Mesodermal cell (in vitro differentiated cells): ENCODE data around the gene CKAP2L.

Experiments
- H3K27ac ChIP-seq: 2 replicates; pipeline ENCODE4 v1.7.0; 2013; ENCODE audit warnings: mild to moderate bottlenecking, low read depth, low read length, moderate library complexity; ENCODE audit not compliant: severe bottlenecking
- H3K36me3 ChIP-seq: 2 replicates; pipeline ENCODE4 v1.7.1; 2013; ENCODE audit warnings: mild to moderate bottlenecking, low read length, moderate library complexity; ENCODE audit not compliant: control insufficient read depth, insufficient read depth
- H3K4me1 ChIP-seq: one replicate; pipeline ENCODE4 v1.7.1; 2013; ENCODE audit warnings: mild to moderate bottlenecking, low read length; ENCODE audit not compliant: insufficient read depth, control insufficient read depth, poor library complexity, severe bottlenecking
- H3K4me3 ChIP-seq: 2 replicates; pipeline ENCODE4 v1.7.0; 2013; ENCODE audit warnings: low read length, control low read depth, mild to moderate bottlenecking; ENCODE audit not compliant: insufficient read depth, poor library complexity, severe bottlenecking; ENCODE audit errors: extremely low read depth
- H3K9me3 ChIP-seq: 2 replicates; pipeline ENCODE4 v1.7.1; 2013; ENCODE audit warnings: mild to moderate bottlenecking, low read length, moderate library complexity; ENCODE audit not compliant: control insufficient read depth
- WGBS, 2 experiments: methylation state at CpG; one replicate each; pipeline ENCODE4 v1.1.5; 2013; ENCODE audit warnings: missing lambda C conversion rate in 2 of 2; ENCODE audit not compliant: insufficient coverage in 2 of 2; 5-methylcytosine and 5-hydroxymethylcytosine counted together

Gene CKAP2L

GRCh38 chr2:112776113-112776512, 11.7 kb upstream of the CKAP2L start:
- Histone ChIP-seq H3K4me1 (no peaks in the 10 kb centered on the region), H3K27ac (no peak overlapping the region), H3K36me3 (no peaks in the 10 kb centered on the region), H3K4me3 (no peak overlapping the region), H3K9me3 (no peaks in the 10 kb centered on the region)
- WGBS, 2 experiments = no CpG with 5 or more reads among the region's 3 CpGs

GRCh38 chr2:112774536-112775285, 10.3 kb upstream of the CKAP2L start:
- Histone ChIP-seq H3K9me3 (no peaks in the 10 kb centered on the region), H3K4me1 (no peaks in the 10 kb centered on the region), H3K36me3 (no peaks in the 10 kb centered on the region), H3K4me3 (no peak overlapping the region), H3K27ac (no peak overlapping the region)
- 100% methylated on average over 2 to 3 of the region's 3 CpGs for WGBS, 2 experiments

GRCh38 chr2:112773556-112773955, 9.1 kb upstream of the CKAP2L start:
- no CpG with 5 or more reads among the region's 2 CpGs for WGBS, 2 experiments
- no peaks in the 10 kb centered on the region for H3K9me3 ChIP-seq
- H3K4me3 ChIP-seq = no peak overlapping the region
- no peak overlapping the region for H3K27ac ChIP-seq
- H3K4me1 ChIP-seq = no peaks in the 10 kb centered on the region
- no peaks in the 10 kb centered on the region for H3K36me3 ChIP-seq

GRCh38 chr2:112772911-112773475, 8.6 kb upstream of the CKAP2L start:
- H3K36me3 ChIP-seq = no peaks in the 10 kb centered on the region
- no peaks in the 10 kb centered on the region for H3K4me1 ChIP-seq
- H3K27ac ChIP-seq = no peak overlapping the region
- WGBS, 2 experiments = 100% methylated on average over 1 of the region's 2 CpGs
- H3K4me3 ChIP-seq = no peak overlapping the region
- H3K9me3 ChIP-seq = no peaks in the 10 kb centered on the region

GRCh38 chr2:112772322-112772721, 7.9 kb upstream of the CKAP2L start:
- Histone ChIP-seq H3K4me1 (no peaks in the 10 kb centered on the region), H3K4me3 (no peak overlapping the region), H3K36me3 (no peaks in the 10 kb centered on the region), H3K9me3 (no peaks in the 10 kb centered on the region), H3K27ac (no peak overlapping the region)
- WGBS, 2 experiments = 77 to 91% methylated on average over 1 to 2 of the region's 4 CpGs

GRCh38 chr2:112768432-112768831, 4.0 kb upstream of the CKAP2L start:
- Histone ChIP-seq H3K9me3 (no peaks in the 10 kb centered on the region), H3K4me1 (peaks cover under 1% of the 10 kb centered on the region)
- 86% methylated on average over 1 of the region's 1 CpG; no CpG with 5 or more reads in 1 of the 2 experiments for WGBS, 2 experiments

GRCh38 chr2:112767693-112768330, 3.4 kb upstream of the CKAP2L start:
- H3K36me3 ChIP-seq = no peaks in the 10 kb centered on the region
- WGBS, 2 experiments = 90 to 100% methylated on average over 2 of the region's 6 CpGs
- no peak overlapping the region for H3K4me3 ChIP-seq
- H3K9me3 ChIP-seq = no peaks in the 10 kb centered on the region
- peaks cover 6% of the 10 kb centered on the region for H3K4me1 ChIP-seq
- no peak overlapping the region for H3K27ac ChIP-seq

More at GRCh38 chr2:112768432-112768831, 4.0 kb upstream of the CKAP2L start:
- Histone ChIP-seq H3K27ac (no peak overlapping the region), H3K36me3 (no peaks in the 10 kb centered on the region), H3K4me3 (no peak overlapping the region)

- H3K4me1 ChIP-seq = peaks cover 8% of the 10 kb centered on the region
- WGBS, 2 experiments = 100% methylated on average over 1 of the region's 4 CpGs; no CpG with 5 or more reads in 1 of the 2 experiments
Observed at GRCh38 chr2:112765251-112765650, 842 bp upstream of the CKAP2L start.

GRCh38 chr2:112762276-112762675, 2.1 kb downstream of the CKAP2L start:
- no peak overlapping the region for H3K27ac ChIP-seq
- no peak overlapping the region for H3K4me3 ChIP-seq
- peaks cover 8% of the 10 kb centered on the region for H3K4me1 ChIP-seq
- WGBS, 2 experiments = 93 to 97% methylated on average over 4 of the region's 4 CpGs
- no peaks in the 10 kb centered on the region for H3K9me3 ChIP-seq
- peaks cover 41% of the 10 kb centered on the region for H3K36me3 ChIP-seq

More at GRCh38 chr2:112765251-112765650, 842 bp upstream of the CKAP2L start:
- peak overlapping the region; percentile 82 for H3K4me3 ChIP-seq
- H3K9me3 ChIP-seq = no peaks in the 10 kb centered on the region
- H3K36me3 ChIP-seq = peaks cover 16% of the 10 kb centered on the region
- H3K27ac ChIP-seq = no peak overlapping the region

GRCh38 chr2:112760149-112760548, 4.3 kb downstream of the CKAP2L start:
- no peaks in the 10 kb centered on the region for H3K9me3 ChIP-seq
- H3K4me1 ChIP-seq = peaks cover 8% of the 10 kb centered on the region
- H3K27ac ChIP-seq = no peak overlapping the region
- 100% methylated on average over 1 of the region's 1 CpG; no CpG with 5 or more reads in 1 of the 2 experiments for WGBS, 2 experiments
- no peak overlapping the region for H3K4me3 ChIP-seq
- peaks cover 62% of the 10 kb centered on the region for H3K36me3 ChIP-seq
